PC-9 (cell line): Measurements from ENCODE around the gene SHROOM3. TPM values are rescaled to one million over a fixed set of nuclear protein-coding genes. Genes with fewer than 3 reads are reported as not detected.

ENCODE experiments used
- BruUV-seq: library from RNA; stranded (reverse); fragments of 400-500 nt; replicated peaks from 2 replicates; lab custom pipeline; 2021; lab: Mats Ljungman, UMichigan
- CTCF ChIA-PET: fragments of 300-600 bp; sonication (Branson Sonifier 250); formaldehyde crosslinking; loops from one replicate; lab custom pipeline; 2022; ENCODE audit warnings: antibody characterized with exemption; lab: Charles Lee
- POLR2A ChIA-PET: fragments of 300-600 bp; sonication (Branson Sonifier 250); formaldehyde crosslinking; loops from one replicate; lab custom pipeline; 2022; ENCODE audit warnings: antibody characterized with exemption; ENCODE audit not compliant: unreplicated experiment; lab: Charles Lee
- DNase-seq, 2 experiments: peaks; one replicate each; pipeline versions ENCODE4 v3.0.0 to v3.0.0-alpha.2; 2015 to 2022; ENCODE audit warnings: mixed read lengths in 1 of 2
- H2AFZ ChIP-seq: fragments of 200-600 bp; sonication (generic); 2 replicates; pipeline ENCODE4 v1.8.1; 2017; ENCODE audit warnings: antibody characterized with exemption
- H3F3A ChIP-seq: fragments of 200-600 bp; sonication (generic); 2 replicates; pipeline ENCODE4 v1.8.1; 2017; ENCODE audit warnings: antibody characterized with exemption, mild to moderate bottlenecking, low read depth; ENCODE audit not compliant: insufficient read depth
- H3K27ac ChIP-seq: fragments of 200-600 bp; sonication (generic); 2 replicates; pipeline ENCODE4 v1.6.1; 2016; ENCODE audit warnings: mixed run types
- H3K27me3 ChIP-seq: fragments of 200-600 bp; sonication (generic); 2 replicates; pipeline ENCODE4 v1.6.1; 2016; ENCODE audit warnings: low read depth, mixed run types; ENCODE audit not compliant: insufficient read depth
- H3K36me3 ChIP-seq: fragments of 200-600 bp; sonication (generic); 2 replicates; pipeline ENCODE4 v1.6.1; 2016; ENCODE audit warnings: low read depth, mixed run types
- H3K4me1 ChIP-seq: fragments of 200-600 bp; sonication (generic); replicated peaks from 2 replicates; pipeline ENCODE4 v1.6.1; 2016; ENCODE audit warnings: mixed run types; ENCODE audit not compliant: insufficient read depth
- H3K4me2 ChIP-seq: fragments of 200-600 bp; sonication (generic); 2 replicates; pipeline ENCODE4 v1.6.1; 2017; ENCODE audit warnings: mixed run types
- H3K4me3 ChIP-seq: fragments of 200-600 bp; sonication (generic); 2 replicates; pipeline ENCODE4 v1.6.1; 2016; ENCODE audit warnings: mixed run types
- H3K79me2 ChIP-seq: fragments of 200-600 bp; sonication (generic); 2 replicates; pipeline ENCODE4 v1.6.1; 2017; ENCODE audit warnings: low read depth, mixed run types
- H3K9me2 ChIP-seq: fragments of 200-600 bp; sonication (generic); 2 replicates; pipeline ENCODE4 v1.8.1; 2017; ENCODE audit warnings: mild to moderate bottlenecking; ENCODE audit not compliant: insufficient read depth
- H3K9me3 ChIP-seq: fragments of 200-600 bp; sonication (generic); 2 replicates; pipeline ENCODE4 v1.8.1; 2016; ENCODE audit warnings: low read depth; ENCODE audit not compliant: insufficient read depth
- H4K20me1 ChIP-seq: fragments of 200-600 bp; sonication (generic); 2 replicates; pipeline ENCODE4 v1.8.1; 2017; ENCODE audit not compliant: insufficient read depth
- CTCF ChIP-seq: fragments of 200-600 bp; sonication (generic); conservative IDR thresholded peaks from 2 replicates; pipeline ENCODE4 v1.6.1; 2017; ENCODE audit warnings: mixed run types, antibody characterized with exemption, mild to moderate bottlenecking, moderate library complexity
- EZH2 ChIP-seq: fragments of 200-600 bp; sonication (generic); IDR thresholded peaks from 2 replicates; pipeline ENCODE4 v1.8.0; 2017; ENCODE audit warnings: antibody characterized with exemption, low read depth
- intact Hi-C: fragments of 100-400 bp; cut with micrococcal nuclease; formaldehyde crosslinking; loops from one replicate; pipeline ENCODE4 v1.10.0; 2022; ENCODE audit not compliant: unreplicated experiment
- total RNA-seq: library from RNA; stranded (reverse); gene quantifications from 2 replicates; pipeline ENCODE4 v1.2.3, GENCODE V29; 2021

Gene SHROOM3
- total RNA-seq, 1 experiment from 2014 or later, result 44.3 TPM

- 0 out of 2 replicates have a peak overlapping the region, but pooled peaks have one; percentile 4 for H3K4me3 ChIP-seq
- ChIA-PET CTCF (no interaction called here), POLR2A (interaction anchor here (0.6 kb wide), 1 partner anchor 59 kb away, joined by 3 read pairs; no protein-coding TSS in a partner anchor)
- peaks cover 45% of the 10 kb centered on the region for H3K4me1 ChIP-seq
- no peaks in the 10 kb centered on the region for H3K27me3 ChIP-seq
- H3F3A ChIP-seq, result peaks cover 27% of the 10 kb centered on the region
- no peaks in the 10 kb centered on the region for H3K9me3 ChIP-seq
- no peaks in the 10 kb centered on the region for H3K9me2 ChIP-seq
- no TSS peak for BruUV-seq
- no peaks in the 10 kb centered on the region for H3K36me3 ChIP-seq
- no peaks in the 10 kb centered on the region for H3K79me2 ChIP-seq
- peak in 1 of 2 experiments; percentile 76 for DNase-seq
- peak overlapping the region; percentile 67 for H3K27ac ChIP-seq
- H3K4me2 ChIP-seq, result peak overlapping the region; percentile 67
- no peak for TF ChIP-seq CTCF
- TF ChIP-seq EZH2, result no peak
- H2AFZ ChIP-seq, result no peak overlapping the region; the same call in 1 of the 2 replicates
- no peaks in the 10 kb centered on the region for H4K20me1 ChIP-seq
- intact Hi-C loops, result loop anchor here (5.0 kb wide), 1 partner anchor 45 kb away; no protein-coding TSS in a partner anchor
Measured at GRCh38 chr4:76622126-76622525, 187.1 kb downstream of the SHROOM3 start.

- Histone ChIP-seq H2AFZ (no peak overlapping the region; the same call in 1 of the 2 replicates), H4K20me1 (no peaks in the 10 kb centered on the region), H3K9me2 (no peaks in the 10 kb centered on the region), H3K36me3 (no peaks in the 10 kb centered on the region), H3K9me3 (no peaks in the 10 kb centered on the region), H3F3A (peaks cover 27% of the 10 kb centered on the region), H3K4me1 (peaks cover 45% of the 10 kb centered on the region), H3K27me3 (no peaks in the 10 kb centered on the region), H3K27ac (peak overlapping the region; percentile 67), H3K79me2 (no peaks in the 10 kb centered on the region), H3K4me2 (peak overlapping the region; percentile 67), H3K4me3 (peak overlapping the region; percentile 15; the same call in 1 of the 2 replicates)
- no TSS peak for BruUV-seq
- intact Hi-C loops, result loop anchor here (1.0 to 5.0 kb wide), 2 partner anchors 32 to 45 kb away; no protein-coding TSS in a partner anchor
- ChIA-PET POLR2A (interaction anchor here (0.6 to 1.2 kb wide), 4 partner anchors 37 to 1580 kb away, joined by 3 to 8 read pairs (median 5); no protein-coding TSS in a partner anchor), CTCF (no interaction called here)
- TF ChIP-seq EZH2 (no peak), CTCF (no peak)
- no peak for DNase-seq
Measured at GRCh38 chr4:76622717-76623116, 187.7 kb downstream of the SHROOM3 start.

GRCh38 chr4:76623217-76624045, 188.4 kb downstream of the SHROOM3 start:
- TF ChIP-seq EZH2 (no peak), CTCF (no peak)
- no peak overlapping the region; the same call in 1 of the 2 replicates for H2AFZ ChIP-seq
- H3F3A ChIP-seq, result peaks cover 27% of the 10 kb centered on the region
- CTCF ChIA-PET, result no interaction called here
- no peaks in the 10 kb centered on the region for H3K79me2 ChIP-seq
- H3K4me3 ChIP-seq, result peak overlapping the region; percentile 21; the same call in 1 of the 2 replicates
- peak overlapping the region; percentile 67 for H3K27ac ChIP-seq
- H3K9me3 ChIP-seq, result no peaks in the 10 kb centered on the region
- H3K36me3 ChIP-seq, result no peaks in the 10 kb centered on the region
- no peaks in the 10 kb centered on the region for H4K20me1 ChIP-seq
- H3K4me2 ChIP-seq, result peak overlapping the region; percentile 67
- H3K9me2 ChIP-seq, result no peaks in the 10 kb centered on the region
- H3K4me1 ChIP-seq, result peaks cover 45% of the 10 kb centered on the region
- DNase-seq, result peak in 1 of 2 experiments; percentile 73
- no peaks in the 10 kb centered on the region for H3K27me3 ChIP-seq
- BruUV-seq, result no TSS peak
- POLR2A ChIA-PET, result interaction anchor here (0.6 to 1.2 kb wide), 3 partner anchors 36 to 1580 kb away, joined by 3 to 8 read pairs (median 7); no protein-coding TSS in a partner anchor
- intact Hi-C loops, result loop anchor here (1.0 to 5.0 kb wide), 2 partner anchors 33 to 44 kb away; no protein-coding TSS in a partner anchor
